ENCODE measurements around the gene XIRP2.

Gene XIRP2

DNA sequence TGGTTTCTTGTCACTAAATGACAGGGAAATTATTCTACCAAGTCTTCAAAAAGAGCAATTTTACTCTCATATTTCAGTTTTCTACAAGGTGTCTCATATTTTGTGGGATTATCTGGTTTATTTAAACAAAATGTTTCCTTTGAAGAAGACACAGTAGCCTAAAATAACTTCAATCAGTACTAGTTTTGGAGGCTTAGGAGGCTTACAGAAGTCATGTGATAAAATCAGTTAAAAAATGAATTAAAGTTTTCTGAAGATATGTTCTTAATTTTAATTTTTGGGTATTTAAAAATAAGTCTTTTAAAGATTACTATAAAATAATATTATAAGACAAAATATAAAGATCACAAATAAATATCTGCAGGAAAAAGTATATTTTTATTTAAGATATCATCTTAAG is 95.9 kb downstream of the XIRP2 start:
- H3K9ac ChIP-seq (ENCODE audit: low read depth, low read length): no peak overlapping the region
- H3K4me3 ChIP-seq (ENCODE audit: low read depth, low read length): no peak overlapping the region

DNA sequence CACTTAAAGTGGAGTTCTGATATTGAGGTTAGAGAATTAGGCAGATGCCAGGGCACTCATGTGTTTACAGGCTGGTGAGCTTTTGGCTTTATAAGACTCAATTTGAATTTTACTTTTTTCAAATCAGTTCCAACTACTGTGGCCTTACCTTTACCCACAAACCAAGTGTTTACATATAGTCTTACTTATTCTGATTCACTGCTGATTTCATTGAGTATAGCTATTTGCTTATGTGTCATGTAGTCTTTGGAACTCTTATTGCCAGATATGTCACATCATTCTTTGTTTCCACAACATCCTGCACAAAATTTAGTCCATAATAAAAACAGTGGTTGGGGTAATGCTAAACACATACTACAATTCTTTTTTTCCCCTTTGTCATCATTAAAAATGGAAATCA is 96.5 kb downstream of the XIRP2 start:
- Histone ChIP-seq H3K9me3 (ENCODE audit: control insufficient read depth, insufficient read depth, low read length) (peaks cover 3% of the 10 kb centered on the region), H3K9ac (ENCODE audit: low read depth, low read length) (no peak overlapping the region), H3K4me1 (ENCODE audit: control insufficient read depth, insufficient read depth, low read length) (no peaks in the 10 kb centered on the region; the same call in 1 of the 2 replicates), H3K27me3 (ENCODE audit: control insufficient read depth, insufficient read depth, low read length) (no peaks in the 10 kb centered on the region), H3K27ac (ENCODE audit: low read depth, low read length) (no peak overlapping the region), H3K4me3 (ENCODE audit: low read depth, low read length) (no peak overlapping the region), H3K36me3 (ENCODE audit: control insufficient read depth, insufficient read depth, low read length) (no peaks in the 10 kb centered on the region)

More for the DNA sequence above, 95.9 kb downstream of the XIRP2 start:
- H3K4me1 ChIP-seq (ENCODE audit: control insufficient read depth, insufficient read depth, low read length): no peaks in the 10 kb centered on the region; the same call in 1 of the 2 replicates
- peaks cover 6% of the 10 kb centered on the region for H3K9me3 ChIP-seq (ENCODE audit: control insufficient read depth, insufficient read depth, low read length)
- H3K27me3 ChIP-seq (ENCODE audit: control insufficient read depth, insufficient read depth, low read length): no peaks in the 10 kb centered on the region
- no peaks in the 10 kb centered on the region for H3K36me3 ChIP-seq (ENCODE audit: control insufficient read depth, insufficient read depth, low read length)
- H3K27ac ChIP-seq (ENCODE audit: low read depth, low read length): no peak overlapping the region

- Histone ChIP-seq H3K4me3 (ENCODE audit: low read depth, low read length) (no peak overlapping the region), H3K27ac (ENCODE audit: low read depth, low read length) (no peak overlapping the region), H3K9ac (ENCODE audit: low read depth, low read length) (no peak overlapping the region), H3K9me3 (ENCODE audit: control insufficient read depth, insufficient read depth, low read length) (no peaks in the 10 kb centered on the region), H3K36me3 (ENCODE audit: control insufficient read depth, insufficient read depth, low read length) (no peaks in the 10 kb centered on the region), H3K4me1 (ENCODE audit: control insufficient read depth, insufficient read depth, low read length) (no peaks in the 10 kb centered on the region), H3K27me3 (ENCODE audit: control insufficient read depth, insufficient read depth, low read length) (no peaks in the 10 kb centered on the region)
These were observed 106.5 kb downstream of the XIRP2 start for GRCh38 chr2:166994588-166995336.

GRCh38 chr2:166996465-166996864 is 108.2 kb downstream of the XIRP2 start:
- H3K4me1 ChIP-seq (ENCODE audit: control insufficient read depth, insufficient read depth, low read length): no peaks in the 10 kb centered on the region

DNA sequence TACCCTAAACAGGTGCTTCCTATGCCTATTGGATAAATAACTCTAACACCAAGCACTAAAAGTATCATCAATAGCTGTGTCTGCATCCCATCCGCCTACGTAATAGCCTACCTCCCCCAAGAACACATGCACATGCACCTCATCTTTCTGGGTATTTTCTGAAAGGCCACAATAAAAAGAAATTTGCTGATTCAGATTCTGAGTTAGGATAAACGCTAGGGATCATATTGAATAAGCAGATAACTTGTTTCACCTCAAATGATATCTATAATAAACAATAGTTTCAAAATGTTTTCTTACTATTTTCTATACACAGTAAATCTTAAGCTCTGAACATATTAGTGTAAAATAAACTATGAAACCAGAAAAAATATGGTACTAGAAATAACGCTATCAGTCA is 112.9 kb downstream of the XIRP2 start:
- Histone ChIP-seq H3K4me3 (ENCODE audit: low read depth, low read length) (no peak overlapping the region), H3K4me1 (ENCODE audit: control insufficient read depth, insufficient read depth, low read length) (no peaks in the 10 kb centered on the region), H3K27ac (ENCODE audit: low read depth, low read length) (no peak overlapping the region), H3K36me3 (ENCODE audit: control insufficient read depth, insufficient read depth, low read length) (no peaks in the 10 kb centered on the region), H3K27me3 (ENCODE audit: control insufficient read depth, insufficient read depth, low read length) (no peaks in the 10 kb centered on the region), H3K9ac (ENCODE audit: low read depth, low read length) (no peak overlapping the region), H3K9me3 (ENCODE audit: control insufficient read depth, insufficient read depth, low read length) (no peaks in the 10 kb centered on the region)

More at GRCh38 chr2:166996465-166996864, 108.2 kb downstream of the XIRP2 start:
- Histone ChIP-seq H3K36me3 (ENCODE audit: control insufficient read depth, insufficient read depth, low read length) (no peaks in the 10 kb centered on the region), H3K27ac (ENCODE audit: low read depth, low read length) (no peak overlapping the region), H3K4me3 (ENCODE audit: low read depth, low read length) (no peak overlapping the region), H3K9ac (ENCODE audit: low read depth, low read length) (no peak overlapping the region), H3K27me3 (ENCODE audit: control insufficient read depth, insufficient read depth, low read length) (no peaks in the 10 kb centered on the region), H3K9me3 (ENCODE audit: control insufficient read depth, insufficient read depth, low read length) (no peaks in the 10 kb centered on the region)

DNA sequence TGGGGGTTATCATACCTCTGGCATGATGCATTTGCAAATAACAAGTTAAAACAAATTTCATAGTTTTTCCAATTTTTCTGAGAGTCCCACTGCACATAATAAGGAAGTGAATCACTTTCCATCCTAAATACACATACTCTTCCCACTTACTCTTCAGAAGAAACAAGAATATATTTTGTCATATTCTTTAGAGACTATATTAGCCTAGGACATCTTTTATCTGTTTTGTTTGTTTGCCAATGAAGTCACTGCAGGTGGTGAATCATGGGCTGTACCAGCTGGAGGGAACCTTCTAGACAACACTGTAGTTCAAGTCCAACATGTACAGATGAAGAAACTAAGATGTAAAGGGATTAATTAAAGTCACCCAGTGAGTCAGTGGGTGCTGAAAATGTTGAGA is 116.8 kb downstream of the XIRP2 start:
- Histone ChIP-seq H3K36me3 (ENCODE audit: control insufficient read depth, insufficient read depth, low read length) (no peaks in the 10 kb centered on the region), H3K27ac (ENCODE audit: low read depth, low read length) (no peak overlapping the region), H3K4me3 (ENCODE audit: low read depth, low read length) (no peak overlapping the region), H3K27me3 (ENCODE audit: control insufficient read depth, insufficient read depth, low read length) (no peaks in the 10 kb centered on the region), H3K9me3 (ENCODE audit: control insufficient read depth, insufficient read depth, low read length) (no peaks in the 10 kb centered on the region), H3K9ac (ENCODE audit: low read depth, low read length) (no peak overlapping the region), H3K4me1 (ENCODE audit: control insufficient read depth, insufficient read depth, low read length) (no peaks in the 10 kb centered on the region)

DNA sequence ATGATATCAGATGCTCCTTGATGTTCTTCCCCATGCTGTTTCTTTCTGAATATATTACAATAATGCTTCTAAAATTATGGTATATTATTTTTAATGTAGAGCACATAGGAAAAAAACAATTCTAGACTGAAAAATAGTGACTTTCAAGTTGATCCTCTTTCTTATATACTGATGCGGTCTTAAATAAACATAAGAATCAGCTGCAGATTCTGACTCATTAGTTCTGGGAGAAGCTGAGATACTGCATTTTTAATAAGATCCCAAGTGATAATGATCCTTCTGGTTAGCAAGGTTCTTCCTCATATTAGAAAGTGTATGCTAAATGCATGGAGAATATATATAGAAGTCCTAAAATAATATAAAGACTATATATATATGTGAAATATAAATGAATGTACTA is 124.9 kb downstream of the XIRP2 start:
- Histone ChIP-seq H3K27ac (ENCODE audit: low read depth, low read length) (no peak overlapping the region), H3K4me1 (ENCODE audit: control insufficient read depth, insufficient read depth, low read length) (no peaks in the 10 kb centered on the region), H3K9ac (ENCODE audit: low read depth, low read length) (no peak overlapping the region), H3K4me3 (ENCODE audit: low read depth, low read length) (no peak overlapping the region), H3K36me3 (ENCODE audit: control insufficient read depth, insufficient read depth, low read length) (no peaks in the 10 kb centered on the region), H3K27me3 (ENCODE audit: control insufficient read depth, insufficient read depth, low read length) (no peaks in the 10 kb centered on the region), H3K9me3 (ENCODE audit: control insufficient read depth, insufficient read depth, low read length) (no peaks in the 10 kb centered on the region)

DNA sequence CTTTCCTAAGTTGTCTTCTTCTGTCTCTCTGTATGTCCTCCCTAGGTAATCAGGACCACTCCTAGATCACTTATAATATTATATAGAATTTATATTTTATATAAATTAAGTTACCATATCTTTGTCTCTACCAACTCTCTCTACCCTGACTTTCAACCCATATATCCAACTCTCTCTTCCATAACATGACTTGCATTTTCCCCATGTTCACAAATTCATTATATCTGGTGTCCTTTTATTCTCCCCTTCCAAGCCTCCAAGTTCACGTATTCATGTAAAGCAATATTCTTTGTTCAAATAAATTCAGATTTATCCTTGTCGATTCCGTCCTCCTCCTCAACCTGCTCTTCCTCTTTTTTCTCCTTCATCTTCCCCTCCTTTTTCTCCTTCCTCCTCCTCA is 127.5 kb downstream of the XIRP2 start:
- H3K4me3 ChIP-seq (ENCODE audit: low read depth, low read length): no peak overlapping the region

DNA sequence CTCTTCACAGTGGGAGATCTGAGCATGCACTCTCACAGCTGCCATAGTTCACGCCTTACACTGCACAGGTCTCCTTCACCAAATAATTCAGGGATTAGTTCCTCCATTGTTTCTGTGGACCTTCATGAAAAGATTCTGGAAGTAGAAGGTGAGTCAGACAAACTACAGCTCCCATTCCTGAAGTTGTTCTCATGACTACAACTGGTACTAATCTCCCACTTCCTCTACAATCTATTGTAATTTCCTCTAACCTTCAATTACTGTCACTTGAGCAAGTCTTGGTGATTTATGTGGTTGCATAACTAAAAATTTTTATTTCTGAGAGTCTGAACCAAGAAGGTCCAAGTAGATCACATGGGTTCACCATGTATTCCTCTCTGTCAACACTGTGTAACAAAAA is 128.7 kb downstream of the XIRP2 start:
- Histone ChIP-seq H3K9ac (ENCODE audit: low read depth, low read length) (no peak overlapping the region), H3K36me3 (ENCODE audit: control insufficient read depth, insufficient read depth, low read length) (no peaks in the 10 kb centered on the region), H3K27ac (ENCODE audit: low read depth, low read length) (no peak overlapping the region), H3K4me3 (ENCODE audit: low read depth, low read length) (no peak overlapping the region), H3K27me3 (ENCODE audit: control insufficient read depth, insufficient read depth, low read length) (no peaks in the 10 kb centered on the region), H3K9me3 (ENCODE audit: control insufficient read depth, insufficient read depth, low read length) (no peaks in the 10 kb centered on the region), H3K4me1 (ENCODE audit: control insufficient read depth, insufficient read depth, low read length) (no peaks in the 10 kb centered on the region)

More for the DNA sequence above, 127.5 kb downstream of the XIRP2 start:
- Histone ChIP-seq H3K9me3 (ENCODE audit: control insufficient read depth, insufficient read depth, low read length) (no peaks in the 10 kb centered on the region), H3K27ac (ENCODE audit: low read depth, low read length) (no peak overlapping the region), H3K36me3 (ENCODE audit: control insufficient read depth, insufficient read depth, low read length) (no peaks in the 10 kb centered on the region), H3K9ac (ENCODE audit: low read depth, low read length) (no peak overlapping the region), H3K4me1 (ENCODE audit: control insufficient read depth, insufficient read depth, low read length) (no peaks in the 10 kb centered on the region), H3K27me3 (ENCODE audit: control insufficient read depth, insufficient read depth, low read length) (no peaks in the 10 kb centered on the region)

GRCh38 chr2:167018590-167018989 is 130.3 kb downstream of the XIRP2 start:
- Histone ChIP-seq H3K4me3 (ENCODE audit: low read depth, low read length) (no peak overlapping the region), H3K36me3 (ENCODE audit: control insufficient read depth, insufficient read depth, low read length) (no peaks in the 10 kb centered on the region), H3K27me3 (ENCODE audit: control insufficient read depth, insufficient read depth, low read length) (no peaks in the 10 kb centered on the region), H3K27ac (ENCODE audit: low read depth, low read length) (no peak overlapping the region), H3K9ac (ENCODE audit: low read depth, low read length) (no peak overlapping the region), H3K9me3 (ENCODE audit: control insufficient read depth, insufficient read depth, low read length) (no peaks in the 10 kb centered on the region), H3K4me1 (ENCODE audit: control insufficient read depth, insufficient read depth, low read length) (no peaks in the 10 kb centered on the region)

DNA sequence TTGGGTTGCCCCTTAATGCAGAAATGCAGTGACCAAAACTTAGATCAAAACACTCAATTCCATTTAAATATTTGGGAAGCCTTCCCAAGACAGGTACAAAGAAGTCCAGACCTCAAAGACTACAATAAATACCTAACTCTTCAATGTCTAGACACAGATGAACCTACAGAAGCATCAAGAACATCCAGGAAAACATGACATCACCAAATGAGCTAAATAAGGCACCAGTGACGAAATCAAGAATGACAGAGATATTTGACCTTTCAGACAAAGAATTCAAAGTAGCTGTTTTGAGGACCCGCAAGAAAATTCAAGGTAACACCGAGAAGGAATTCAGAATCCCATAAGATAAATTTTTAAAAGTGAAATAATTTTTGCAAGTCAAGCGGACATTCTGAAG is 140.2 kb downstream of the XIRP2 start:
- H3K9me3 ChIP-seq (ENCODE audit: control insufficient read depth, insufficient read depth, low read length): 0 out of 2 replicates have a peak, but pooled peaks cover 1% of the 10 kb centered on the region
- H3K4me3 ChIP-seq (ENCODE audit: low read depth, low read length): no peak overlapping the region
- no peaks in the 10 kb centered on the region for H3K27me3 ChIP-seq (ENCODE audit: control insufficient read depth, insufficient read depth, low read length)
- H3K27ac ChIP-seq (ENCODE audit: low read depth, low read length): no peak overlapping the region
- H3K9ac ChIP-seq (ENCODE audit: low read depth, low read length): no peak overlapping the region
- H3K4me1 ChIP-seq (ENCODE audit: control insufficient read depth, insufficient read depth, low read length): no peaks in the 10 kb centered on the region
- no peaks in the 10 kb centered on the region for H3K36me3 ChIP-seq (ENCODE audit: control insufficient read depth, insufficient read depth, low read length)
